WTC11 (cell line): ENCODE results near the gene MKI67. TPM values are rescaled to one million over a fixed set of nuclear protein-coding genes. Genes with fewer than 3 reads are reported as not detected.

Source experiments
- ATAC-seq: fragments of 200-7000 bp; cut with Tn5 transposase; 2 replicates; pipeline ENCODE4 v1.10.0; 2021; ENCODE audit warnings: mild to moderate bottlenecking, moderate library complexity
- CTCF ChIA-PET: fragments of 300-600 bp; sonication (Branson Sonifier 250); formaldehyde crosslinking; loops from one replicate; lab custom pipeline; 2021; ENCODE audit warnings: antibody characterized with exemption; lab: Charles Lee
- POLR2A ChIA-PET: fragments of 350-600 bp; sonication (Branson Sonifier 250); formaldehyde crosslinking; loops from one replicate; lab custom pipeline; 2021; ENCODE audit warnings: antibody characterized with exemption; lab: Charles Lee
- DNase-seq: peaks from one replicate; pipeline ENCODE4 v3.0.0; 2021; ENCODE audit warnings: low spot score
- H3K27ac Mint-ChIP-seq: 2 replicates; pipeline ENCODE4 v1.8.0; 2021; ENCODE audit warnings: mixed read lengths
- H3K27me3 Mint-ChIP-seq: 2 replicates; pipeline ENCODE4 v1.8.0; 2021; ENCODE audit warnings: low read depth, mild to moderate bottlenecking, moderate library complexity, mixed read lengths
- H3K36me3 Mint-ChIP-seq: 2 replicates; pipeline ENCODE4 v1.8.0; 2021; ENCODE audit warnings: mixed read lengths
- H3K4me1 Mint-ChIP-seq: 2 replicates; pipeline ENCODE4 v1.8.0; 2022; ENCODE audit warnings: mixed read lengths
- H3K4me3 Mint-ChIP-seq: 2 replicates; pipeline ENCODE4 v1.8.0; 2021; ENCODE audit warnings: mild to moderate bottlenecking, moderate library complexity, mixed read lengths
- H3K9me3 Mint-ChIP-seq: 2 replicates; pipeline ENCODE4 v1.8.0; 2021; ENCODE audit warnings: mixed read lengths
- AFF4 ChIP-seq: sonication (generic); formaldehyde crosslinking; IDR thresholded peaks from 2 replicates; pipeline ENCODE4 v1.8.1; 2023; ENCODE audit warnings: mild to moderate bottlenecking, missing genetic modification reagents, borderline replicate concordance
- CBFB ChIP-seq: sonication (generic); formaldehyde crosslinking; IDR thresholded peaks from 2 replicates; pipeline ENCODE4 v1.8.1; 2022; ENCODE audit warnings: mild to moderate bottlenecking, low read depth, missing genetic modification reagents
- ELF4 ChIP-seq: sonication (generic); formaldehyde crosslinking; IDR thresholded peaks from 2 replicates; pipeline ENCODE4 v1.8.1; 2022; ENCODE audit warnings: low read depth, mild to moderate bottlenecking, moderate library complexity, missing genetic modification reagents
- ERG ChIP-seq: fragments of 250-450 bp; sonication (Bioruptor Pico); IDR thresholded peaks from 2 replicates; pipeline ENCODE4 v1.8.0; 2021; ENCODE audit warnings: mild to moderate bottlenecking
- FOXJ3 ChIP-seq: sonication (generic); formaldehyde crosslinking; IDR thresholded peaks from 2 replicates; pipeline ENCODE4 v1.9.0; 2021; ENCODE audit warnings: missing genetic modification reagents, mild to moderate bottlenecking, borderline replicate concordance
- IRF1 ChIP-seq: sonication (generic); formaldehyde crosslinking; IDR thresholded peaks from 2 replicates; pipeline ENCODE4 v1.8.0; 2023; ENCODE audit warnings: missing genetic modification reagents
- NR1H2 ChIP-seq: sonication (generic); formaldehyde crosslinking; IDR thresholded peaks from 2 replicates; pipeline ENCODE4 v1.9.0; 2021; ENCODE audit warnings: mild to moderate bottlenecking, moderate library complexity, missing genetic modification reagents
- NR2C2 ChIP-seq: sonication (generic); formaldehyde crosslinking; IDR thresholded peaks from 2 replicates; pipeline ENCODE4 v1.8.0; 2022; ENCODE audit warnings: mild to moderate bottlenecking, missing genetic modification reagents
- RORB ChIP-seq: fragments of 250-450 bp; sonication (Bioruptor Pico); IDR thresholded peaks from 2 replicates; pipeline ENCODE4 v1.9.0; 2021; ENCODE audit warnings: mild to moderate bottlenecking
- SMAD4 ChIP-seq: sonication (generic); formaldehyde crosslinking; IDR thresholded peaks from 2 replicates; pipeline ENCODE4 v1.8.0; 2022; ENCODE audit warnings: mild to moderate bottlenecking, missing genetic modification reagents
- TEAD4 ChIP-seq: sonication (generic); formaldehyde crosslinking; IDR thresholded peaks from 2 replicates; pipeline ENCODE4 v1.8.0; 2022; ENCODE audit warnings: mild to moderate bottlenecking, missing genetic modification reagents
- ZBTB21 ChIP-seq: sonication (generic); formaldehyde crosslinking; IDR thresholded peaks from 2 replicates; pipeline ENCODE4 v1.8.1; 2023; ENCODE audit warnings: mild to moderate bottlenecking, missing genetic modification reagents, borderline replicate concordance
- ZMAT4 ChIP-seq: fragments of 250-450 bp; sonication (Bioruptor Pico); IDR thresholded peaks from 2 replicates; pipeline ENCODE4 v1.9.0; 2021; ENCODE audit warnings: mild to moderate bottlenecking
- ZNF121 ChIP-seq: sonication (generic); formaldehyde crosslinking; IDR thresholded peaks from 2 replicates; pipeline ENCODE4 v1.8.0; 2023; ENCODE audit warnings: missing genetic modification reagents
- ZNF281 ChIP-seq: sonication (generic); formaldehyde crosslinking; IDR thresholded peaks from 2 replicates; pipeline ENCODE4 v1.8.0; 2023; ENCODE audit warnings: mild to moderate bottlenecking, missing genetic modification reagents
- ZNF512 ChIP-seq: sonication (generic); formaldehyde crosslinking; IDR thresholded peaks from 2 replicates; pipeline ENCODE4 v1.8.1; 2022; ENCODE audit warnings: missing genetic modification reagents, borderline replicate concordance
- total RNA-seq: library from RNA; stranded (reverse); gene quantifications from 3 replicates; pipeline ENCODE4 v1.2.3, GENCODE V29; 2021

Gene MKI67
- total RNA-seq, 1 experiment from 2014 or later: 118 TPM

GRCh38 chr10:128056303-128057050 lies 69.7 kb downstream of the MKI67 start:
- ATAC-seq: no peak
- H3K4me3 Mint-ChIP-seq: no peak overlapping the region
- POLR2A ChIA-PET: no interaction called here

GRCh38 chr10:128055061-128055868 lies 71.0 kb downstream of the MKI67 start:
- TF ChIP-seq FOXJ3 (no peak), NR2C2 (CRISPR knock-in tag) (no peak), NR1H2 (CRISPR knock-in tag) (no peak), CBFB (CRISPR knock-in tag) (no peak), ZMAT4 (CRISPR knock-in tag) (no peak), AFF4 (CRISPR knock-in tag) (no peak), SMAD4 (CRISPR knock-in tag) (no peak), ZNF512 (CRISPR knock-in tag) (no peak), ERG (CRISPR knock-in tag) (no peak), ZNF121 (no peak), IRF1 (CRISPR knock-in tag) (no peak)
- H3K27ac Mint-ChIP-seq: no peak overlapping the region
- no peaks in the 10 kb centered on the region for H3K4me1 Mint-ChIP-seq
- no peaks in the 10 kb centered on the region for H3K27me3 Mint-ChIP-seq
- no peaks in the 10 kb centered on the region for H3K36me3 Mint-ChIP-seq
- ChIA-PET CTCF (interaction anchor here (0.8 to 1.5 kb wide), 3 partner anchors 8 to 23 kb away, joined by 4 to 8 read pairs (median 4); no protein-coding TSS in a partner anchor), POLR2A (no interaction called here)
- no peak overlapping the region for H3K4me3 Mint-ChIP-seq
- DNase-seq (no peak), ATAC-seq (no peak)
- no peaks in the 10 kb centered on the region for H3K9me3 Mint-ChIP-seq

More at GRCh38 chr10:128056303-128057050, 69.7 kb downstream of the MKI67 start:
- no peak overlapping the region for H3K27ac Mint-ChIP-seq
- no peaks in the 10 kb centered on the region for H3K4me1 Mint-ChIP-seq
- no peaks in the 10 kb centered on the region for H3K27me3 Mint-ChIP-seq
- no peaks in the 10 kb centered on the region for H3K9me3 Mint-ChIP-seq
- no peaks in the 10 kb centered on the region for H3K36me3 Mint-ChIP-seq
- CTCF ChIA-PET: interaction anchor here (0.8 to 1.3 kb wide), 3 partner anchors 9 to 22 kb away, joined by 3 to 6 read pairs (median 4); no protein-coding TSS in a partner anchor
- no peak for DNase-seq
- TF ChIP-seq ZBTB21 (CRISPR knock-in tag) (no peak), TEAD4 (no peak), ZNF281 (CRISPR knock-in tag) (no peak), ELF4 (no peak), RORB (CRISPR knock-in tag) (no peak)
